HG03442 (cell line): ENCODE measurements around the gene KRTAP25-1.

Source experiments
- ATAC-seq: cut with Tn5 transposase; IDR thresholded peaks from one replicate; pipeline ENCODE4 v1.9.1; 2021; ENCODE audit warnings: mild to moderate bottlenecking, moderate library complexity; ENCODE audit not compliant: unreplicated experiment

KRTAP25-1 gene

GRCh38 chr21:30289215-30289614, at the start of gene KRTAP25-1:
Gene KRTAP25-1, minus strand, starts transcription at chr21:30289514. Its CDS starts 24 bp downstream, at chr21:30289490.
- no peak for ATAC-seq

GRCh38 chr21:30338717-30339116, 49.4 kb upstream of the KRTAP25-1 start:
- ATAC-seq: no peak

- ATAC-seq: no peak
These were observed 48.5 kb upstream of the KRTAP25-1 start for GRCh38 chr21:30337772-30338171.

GRCh38 chr21:30337276-30337744, 48.0 kb upstream of the KRTAP25-1 start, which contains the start of gene KRTAP27-1:
Gene KRTAP27-1, minus strand, starts transcription at chr21:30337694. Its CDS starts 26 bp downstream, at chr21:30337668.
- ATAC-seq: no peak

- no peak for ATAC-seq
These were observed 47.3 kb upstream of the KRTAP25-1 start for GRCh38 chr21:30336596-30336995.

GRCh38 chr21:30333736-30334135, 44.4 kb upstream of the KRTAP25-1 start:
- ATAC-seq: no peak

- ATAC-seq: no peak
These were observed 43.4 kb upstream of the KRTAP25-1 start for GRCh38 chr21:30332681-30333080.

- ATAC-seq: no peak
These were observed 40.0 kb upstream of the KRTAP25-1 start for GRCh38 chr21:30329203-30329875.

- no peak for ATAC-seq
These were observed 37.1 kb upstream of the KRTAP25-1 start for GRCh38 chr21:30326390-30326789.

GRCh38 chr21:30320215-30320614, 30.9 kb upstream of the KRTAP25-1 start, which contains the start of gene KRTAP26-1:
Gene KRTAP26-1, minus strand, starts transcription at chr21:30320315. Its CDS starts 280 bp downstream, at chr21:30320035.
- no peak for ATAC-seq

- no peak for ATAC-seq
These were observed 26.4 kb upstream of the KRTAP25-1 start for GRCh38 chr21:30315701-30316100.

- no peak for ATAC-seq
These were observed 17.6 kb upstream of the KRTAP25-1 start for GRCh38 chr21:30306884-30307283.

- ATAC-seq: no peak
These were observed 15.8 kb upstream of the KRTAP25-1 start for GRCh38 chr21:30305136-30305535.

GRCh38 chr21:30282850-30283249, 6.5 kb downstream of the KRTAP25-1 start, which contains the start of gene KRTAP24-1:
Gene KRTAP24-1, minus strand, starts transcription at chr21:30282950. Its CDS starts 18 bp downstream, at chr21:30282932.
- ATAC-seq: no peak

GRCh38 chr21:30271611-30272010, 17.7 kb downstream of the KRTAP25-1 start:
- ATAC-seq: no peak

GRCh38 chr21:30271156-30271555, 18.2 kb downstream of the KRTAP25-1 start:
- no peak for ATAC-seq

GRCh38 chr21:30269803-30270530, 19.3 kb downstream of the KRTAP25-1 start:
- ATAC-seq: no peak

- no peak for ATAC-seq
These were observed 20.6 kb downstream of the KRTAP25-1 start for GRCh38 chr21:30268608-30269197.

GRCh38 chr21:30257773-30258172, 31.5 kb downstream of the KRTAP25-1 start:
- ATAC-seq: no peak

- no peak for ATAC-seq
These were observed 33.2 kb downstream of the KRTAP25-1 start for GRCh38 chr21:30256100-30256499.

- no peak for ATAC-seq
These were observed 33.6 kb downstream of the KRTAP25-1 start for GRCh38 chr21:30255679-30256078.
